Measurements from ENCODE around the gene IL27RA. TPM values are rescaled to one million over a fixed set of nuclear protein-coding genes. Genes with fewer than 3 reads are reported as not detected.

The IL27RA gene
- total RNA-seq, 1 experiment from 2014 or later, result 18.3 TPM

GRCh38 chr19:13981988-13982501, 49.5 kb upstream of the IL27RA start:
- Histone ChIP-seq H3K9me3 (ENCODE audit: control insufficient read depth in 1 of 2, insufficient read depth in 1 of 2, low read depth in 1 of 2, low read length in 2 of 2) (no peaks in the 10 kb centered on the region), H3K4me1 (ENCODE audit: control insufficient read depth in 1 of 2, insufficient read depth in 2 of 2, low read length in 2 of 2) (peaks cover 8 to 12% of the 10 kb centered on the region in 2 experiments; a peak in 3 of 4 replicates), H3K27me3 (ENCODE audit: insufficient read depth, low read length) (no peaks in the 10 kb centered on the region), H3K79me2 (ENCODE audit: insufficient read depth, low read length) (no peaks in the 10 kb centered on the region), H3K36me3 (ENCODE audit: control insufficient read depth in 1 of 2, insufficient read depth in 2 of 2, low read length in 2 of 2) (no peaks in the 10 kb centered on the region; a peak in 1 of 4 replicates), H3K9ac (ENCODE audit: low read length) (no peak overlapping the region), H3K27ac (ENCODE audit: low read depth, low read length) (no peak overlapping the region), H3K4me2 (ENCODE audit: low read length) (no peak overlapping the region), H3K9me2 (ENCODE audit: insufficient read depth) (no peaks in the 10 kb centered on the region), H3K4me3 (replicated peaks in 1 of 2; ENCODE audit: low read depth in 1 of 2, low read length in 2 of 2) (no peak overlapping the region), H4K20me1 (ENCODE audit: insufficient read depth) (no peaks in the 10 kb centered on the region), H2AFZ (ENCODE audit: low read depth, low read length, poor library complexity, severe bottlenecking) (no peak overlapping the region)
- TF ChIP-seq ZBTB33 (IDR thresholded peaks at IDR 0.05; ENCODE audit: extremely low read depth, insufficient replicate concordance, low read length), result no peak
- no peak for TF ChIP-seq POLR2AphosphoS5 (IDR thresholded peaks at IDR 0.05; ENCODE audit: low read depth, low read length)
- no peak for TF ChIP-seq ZFX (IDR thresholded peaks at IDR 0.05)
- TF ChIP-seq EGR1 (IDR thresholded peaks at IDR 0.05; ENCODE audit: low read depth), result no peak
- no peak for TF ChIP-seq CEBPB (IDR thresholded peaks at IDR 0.05; ENCODE audit: low read depth)
- no peak for TF ChIP-seq SRF (IDR thresholded peaks at IDR 0.05; ENCODE audit: low read depth)
- TF ChIP-seq, protein P1, sequence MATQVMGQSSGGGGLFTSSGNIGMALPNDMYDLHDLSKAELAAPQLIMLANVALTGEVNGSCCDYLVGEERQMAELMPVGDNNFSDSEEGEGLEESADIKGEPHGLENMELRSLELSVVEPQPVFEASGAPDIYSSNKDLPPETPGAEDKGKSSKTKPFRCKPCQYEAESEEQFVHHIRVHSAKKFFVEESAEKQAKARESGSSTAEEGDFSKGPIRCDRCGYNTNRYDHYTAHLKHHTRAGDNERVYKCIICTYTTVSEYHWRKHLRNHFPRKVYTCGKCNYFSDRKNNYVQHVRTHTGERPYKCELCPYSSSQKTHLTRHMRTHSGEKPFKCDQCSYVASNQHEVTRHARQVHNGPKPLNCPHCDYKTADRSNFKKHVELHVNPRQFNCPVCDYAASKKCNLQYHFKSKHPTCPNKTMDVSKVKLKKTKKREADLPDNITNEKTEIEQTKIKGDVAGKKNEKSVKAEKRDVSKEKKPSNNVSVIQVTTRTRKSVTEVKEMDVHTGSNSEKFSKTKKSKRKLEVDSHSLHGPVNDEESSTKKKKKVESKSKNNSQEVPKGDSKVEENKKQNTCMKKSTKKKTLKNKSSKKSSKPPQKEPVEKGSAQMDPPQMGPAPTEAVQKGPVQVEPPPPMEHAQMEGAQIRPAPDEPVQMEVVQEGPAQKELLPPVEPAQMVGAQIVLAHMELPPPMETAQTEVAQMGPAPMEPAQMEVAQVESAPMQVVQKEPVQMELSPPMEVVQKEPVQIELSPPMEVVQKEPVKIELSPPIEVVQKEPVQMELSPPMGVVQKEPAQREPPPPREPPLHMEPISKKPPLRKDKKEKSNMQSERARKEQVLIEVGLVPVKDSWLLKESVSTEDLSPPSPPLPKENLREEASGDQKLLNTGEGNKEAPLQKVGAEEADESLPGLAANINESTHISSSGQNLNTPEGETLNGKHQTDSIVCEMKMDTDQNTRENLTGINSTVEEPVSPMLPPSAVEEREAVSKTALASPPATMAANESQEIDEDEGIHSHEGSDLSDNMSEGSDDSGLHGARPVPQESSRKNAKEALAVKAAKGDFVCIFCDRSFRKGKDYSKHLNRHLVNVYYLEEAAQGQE (IDR thresholded peaks at IDR 0.05; ENCODE audit: low read depth), result no peak
- no peak for TF ChIP-seq POLR2A (IDR thresholded peaks at IDR 0.05; ENCODE audit: borderline replicate concordance, extremely low read depth, insufficient read depth, insufficient read length)
- no peak for TF ChIP-seq SP1 (IDR thresholded peaks at IDR 0.05; ENCODE audit: low read depth)
- TF ChIP-seq MAX (IDR thresholded peaks at IDR 0.05), result no peak
- TF ChIP-seq, protein P2, sequence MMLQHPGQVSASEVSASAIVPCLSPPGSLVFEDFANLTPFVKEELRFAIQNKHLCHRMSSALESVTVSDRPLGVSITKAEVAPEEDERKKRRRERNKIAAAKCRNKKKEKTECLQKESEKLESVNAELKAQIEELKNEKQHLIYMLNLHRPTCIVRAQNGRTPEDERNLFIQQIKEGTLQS (IDR thresholded peaks at IDR 0.05), result no peak
- no peak for TF ChIP-seq RAD21 (IDR thresholded peaks at IDR 0.05; ENCODE audit: low read depth)
- no peak for TF ChIP-seq SIN3A (IDR thresholded peaks at IDR 0.05; ENCODE audit: low read depth)
- TF ChIP-seq ZNF274 (IDR thresholded peaks at IDR 0.05; ENCODE audit: low read depth, low read length), result no peak
- TF ChIP-seq JUND (IDR thresholded peaks at IDR 0.05), result no peak
- TF ChIP-seq TCF7L2 (IDR thresholded peaks at IDR 0.05; ENCODE audit: borderline replicate concordance, extremely low read depth, insufficient read depth, insufficient read length), result no peak
- TF ChIP-seq ELF1 (IDR thresholded peaks at IDR 0.05; ENCODE audit: borderline replicate concordance, low read depth), result no peak
- TF ChIP-seq FOSL1 (IDR thresholded peaks at IDR 0.05; ENCODE audit: low read depth), result no peak
- TF ChIP-seq CBX3 (IDR thresholded peaks at IDR 0.05; ENCODE audit: low read depth), result no peak
- ChIA-PET CTCF (no interaction called here), RAD21 (ENCODE audit: low non-redundant PET in 1 of 2, low total read pairs in 2 of 2, uncharacterized antibody in 2 of 2, unreplicated experiment in 2 of 2) (no interaction called here), POLR2A (no interaction called here)
- DNase-seq (ENCODE audit: low read depth, low spot score) (no peak), ATAC-seq (no peak)
- intact Hi-C loops (cut with micrococcal nuclease), result no loop called here
- BruUV-seq (replicated peaks), result no TSS peak

Data from HCT116 (cell line).